OCI-LY1 (cell line): ENCODE measurements around the gene ALPK1.

Experiments used
- H2AFZ ChIP-seq: fragments of 200-600 bp; sonication (generic), shearing (Covaris generic); 2 replicates; pipeline ENCODE4 v1.6.0; 2014; ENCODE audit warnings: antibody characterized with exemption, mild to moderate bottlenecking, low read length
- H3F3A ChIP-seq: fragments of 200-600 bp; sonication (generic), shearing (Covaris generic); 2 replicates; pipeline ENCODE4 v1.6.0; 2014; ENCODE audit warnings: mild to moderate bottlenecking, antibody characterized with exemption, low read length, moderate library complexity; ENCODE audit not compliant: insufficient read depth
- H3K27ac ChIP-seq: fragments of 200-600 bp; sonication (generic); 2 replicates; pipeline ENCODE4 v1.5.1; 2014; ENCODE audit warnings: low read length, mixed run types, mild to moderate bottlenecking, low read depth; ENCODE audit not compliant: poor library complexity, severe bottlenecking
- H3K27me3 ChIP-seq: fragments of 200-600 bp; sonication (generic); 2 replicates; pipeline ENCODE4 v1.6.0; 2014; ENCODE audit warnings: antibody characterized with exemption, mild to moderate bottlenecking, low read length, moderate library complexity; ENCODE audit not compliant: insufficient read depth
- H3K36me3 ChIP-seq: fragments of 200-600 bp; sonication (generic); 2 replicates; pipeline ENCODE4 v1.6.1; 2014; ENCODE audit warnings: mild to moderate bottlenecking, antibody characterized with exemption, low read length, moderate library complexity, mixed read lengths; ENCODE audit not compliant: insufficient read depth
- H3K4me1 ChIP-seq: fragments of 200-600 bp; sonication (generic); 2 replicates; pipeline ENCODE4 v1.5.1; 2014; ENCODE audit warnings: mild to moderate bottlenecking, low read length, moderate library complexity; ENCODE audit not compliant: insufficient read depth, severe bottlenecking
- H3K4me2 ChIP-seq: fragments of 200-600 bp; sonication (generic), shearing (Covaris generic); 2 replicates; pipeline ENCODE4 v1.6.1; 2014; ENCODE audit warnings: low read length
- H3K4me3 ChIP-seq: fragments of 200-600 bp; sonication (generic); 2 replicates; pipeline ENCODE4 v1.5.1; 2014; ENCODE audit warnings: low read length, low read depth, mild to moderate bottlenecking, mixed read lengths; ENCODE audit not compliant: poor library complexity, severe bottlenecking
- H3K79me2 ChIP-seq: fragments of 200-600 bp; shearing (Covaris generic); 2 replicates; pipeline ENCODE4 v1.6.1; 2016; ENCODE audit warnings: mixed run types, low read length, mixed read lengths; ENCODE audit not compliant: insufficient read depth
- H3K9ac ChIP-seq: fragments of 200-600 bp; sonication (generic), shearing (Covaris generic); 2 replicates; pipeline ENCODE4 v1.6.1; 2014; ENCODE audit warnings: mild to moderate bottlenecking, low read length, mixed read lengths
- H3K9me2 ChIP-seq: fragments of 200-600 bp; sonication (generic), shearing (Covaris generic); 2 replicates; pipeline ENCODE4 v1.6.1; 2014; ENCODE audit warnings: low read depth, mild to moderate bottlenecking, low read length, mixed read lengths
- H3K9me3 ChIP-seq: fragments of 200-600 bp; shearing (Covaris generic); 2 replicates; pipeline ENCODE4 v1.6.1; 2014; ENCODE audit warnings: low read length, mixed read lengths
- H4K20me1 ChIP-seq: fragments of 200-600 bp; sonication (generic), shearing (Covaris generic); 2 replicates; pipeline ENCODE4 v1.6.0; 2016; ENCODE audit warnings: mild to moderate bottlenecking, low read length; ENCODE audit not compliant: insufficient read depth
- CTCF ChIP-seq: fragments of 200-600 bp; sonication (generic), shearing (Covaris generic); IDR thresholded peaks from 2 replicates; pipeline ENCODE4 v1.5.1; 2017; ENCODE audit warnings: mild to moderate bottlenecking, antibody characterized with exemption, low read length, moderate library complexity, mixed read lengths
- EZH2 ChIP-seq: fragments of 200-600 bp; sonication (generic), shearing (Covaris generic); IDR thresholded peaks from 2 replicates; pipeline ENCODE4 v1.8.0; 2017; ENCODE audit warnings: borderline replicate concordance, mixed run types, mild to moderate bottlenecking, antibody characterized with exemption, low read length, moderate library complexity, mixed read lengths

ALPK1 gene

DNA sequence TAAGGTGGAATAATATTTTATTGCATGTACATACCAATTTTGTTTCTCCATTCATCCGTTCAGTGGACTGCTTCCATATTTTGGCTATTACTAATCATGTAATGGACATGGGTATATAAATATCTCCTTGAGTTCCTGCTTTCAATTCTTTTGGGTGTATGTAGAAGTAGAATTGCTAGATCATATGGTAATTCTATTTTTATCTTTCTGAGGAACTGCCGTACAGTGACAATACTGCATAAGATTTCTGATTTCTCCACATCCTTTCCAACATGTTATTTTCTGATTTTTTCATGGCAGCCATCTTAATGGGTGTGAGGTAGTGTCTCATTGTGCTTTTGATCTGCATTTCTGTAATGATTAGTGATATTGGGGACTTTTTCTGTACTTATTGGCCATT is 19.2 kb downstream of the ALPK1 start:
- no peak for TF ChIP-seq EZH2
- TF ChIP-seq CTCF = no peak
- H3F3A ChIP-seq = no peaks in the 10 kb centered on the region
- H3K9me2 ChIP-seq = no peaks in the 10 kb centered on the region
- no peak overlapping the region for H2AFZ ChIP-seq
- peaks cover 17% of the 10 kb centered on the region for H3K4me1 ChIP-seq
- no peaks in the 10 kb centered on the region for H3K9me3 ChIP-seq
- no peaks in the 10 kb centered on the region for H3K79me2 ChIP-seq
- H4K20me1 ChIP-seq = no peaks in the 10 kb centered on the region
- H3K27me3 ChIP-seq = no peaks in the 10 kb centered on the region
- H3K27ac ChIP-seq = no peak overlapping the region
- H3K4me3 ChIP-seq = no peak overlapping the region
- no peaks in the 10 kb centered on the region for H3K36me3 ChIP-seq
- no peak overlapping the region for H3K9ac ChIP-seq
- no peak overlapping the region for H3K4me2 ChIP-seq

- Histone ChIP-seq H3K79me2 (no peaks in the 10 kb centered on the region), H2AFZ (no peak overlapping the region)
- no peak for TF ChIP-seq EZH2
- no peak for TF ChIP-seq CTCF
Measured at GRCh38 chr4:112318239-112319142, 21.3 kb downstream of the ALPK1 start.

GRCh38 chr4:112321776-112322684 is 24.9 kb downstream of the ALPK1 start:
- Histone ChIP-seq H3K36me3 (no peaks in the 10 kb centered on the region), H3K4me3 (no peak overlapping the region), H3K4me1 (peaks cover 9% of the 10 kb centered on the region), H3K4me2 (no peak overlapping the region), H2AFZ (no peak overlapping the region), H4K20me1 (no peaks in the 10 kb centered on the region), H3K9ac (no peak overlapping the region), H3K9me2 (no peaks in the 10 kb centered on the region), H3F3A (no peaks in the 10 kb centered on the region), H3K27me3 (no peaks in the 10 kb centered on the region), H3K27ac (no peak overlapping the region), H3K9me3 (no peaks in the 10 kb centered on the region), H3K79me2 (no peaks in the 10 kb centered on the region)
- TF ChIP-seq CTCF (peak; percentile 89), EZH2 (no peak)

More at GRCh38 chr4:112318239-112319142, 21.3 kb downstream of the ALPK1 start:
- no peaks in the 10 kb centered on the region for H3F3A ChIP-seq
- peaks cover 9% of the 10 kb centered on the region for H3K4me1 ChIP-seq
- H3K9me3 ChIP-seq = no peaks in the 10 kb centered on the region
- no peak overlapping the region for H3K4me3 ChIP-seq
- no peak overlapping the region for H3K27ac ChIP-seq
- H3K4me2 ChIP-seq = no peak overlapping the region
- no peaks in the 10 kb centered on the region for H3K9me2 ChIP-seq
- H3K36me3 ChIP-seq = no peaks in the 10 kb centered on the region
- no peak overlapping the region for H3K9ac ChIP-seq
- no peaks in the 10 kb centered on the region for H4K20me1 ChIP-seq
- H3K27me3 ChIP-seq = no peaks in the 10 kb centered on the region
